Activated T-cell treated with anti-CD3 and anti-CD28 coated beads, Interleukin-2, amount 50 U/mL, for 24 hours (primary cell): ENCODE results near the gene GPC1.

ENCODE experiments used
- DNase-seq: peaks from one replicate; pipeline ENCODE4 v3.0.0-alpha.2; 2020
- H3K27ac Mint-ChIP-seq: 2 replicates; pipeline ENCODE4 v1.8.0; 2020; ENCODE audit warnings: mild to moderate bottlenecking, mixed read lengths
- H3K27me3 Mint-ChIP-seq: 2 replicates; pipeline ENCODE4 v1.8.0; 2020; ENCODE audit warnings: mixed read lengths
- H3K36me3 Mint-ChIP-seq: 2 replicates; pipeline ENCODE4 v1.8.0; 2020; ENCODE audit warnings: low read depth, mixed read lengths
- H3K4me1 Mint-ChIP-seq: 2 replicates; pipeline ENCODE4 v1.8.0; 2020; ENCODE audit warnings: low read depth, mixed read lengths
- H3K4me3 Mint-ChIP-seq: 2 replicates; pipeline ENCODE4 v1.8.0; 2020; ENCODE audit warnings: mild to moderate bottlenecking, moderate library complexity, mixed read lengths
- H3K9me3 Mint-ChIP-seq: 2 replicates; pipeline ENCODE4 v1.8.0; 2020; ENCODE audit warnings: mixed read lengths

Gene GPC1

DNA sequence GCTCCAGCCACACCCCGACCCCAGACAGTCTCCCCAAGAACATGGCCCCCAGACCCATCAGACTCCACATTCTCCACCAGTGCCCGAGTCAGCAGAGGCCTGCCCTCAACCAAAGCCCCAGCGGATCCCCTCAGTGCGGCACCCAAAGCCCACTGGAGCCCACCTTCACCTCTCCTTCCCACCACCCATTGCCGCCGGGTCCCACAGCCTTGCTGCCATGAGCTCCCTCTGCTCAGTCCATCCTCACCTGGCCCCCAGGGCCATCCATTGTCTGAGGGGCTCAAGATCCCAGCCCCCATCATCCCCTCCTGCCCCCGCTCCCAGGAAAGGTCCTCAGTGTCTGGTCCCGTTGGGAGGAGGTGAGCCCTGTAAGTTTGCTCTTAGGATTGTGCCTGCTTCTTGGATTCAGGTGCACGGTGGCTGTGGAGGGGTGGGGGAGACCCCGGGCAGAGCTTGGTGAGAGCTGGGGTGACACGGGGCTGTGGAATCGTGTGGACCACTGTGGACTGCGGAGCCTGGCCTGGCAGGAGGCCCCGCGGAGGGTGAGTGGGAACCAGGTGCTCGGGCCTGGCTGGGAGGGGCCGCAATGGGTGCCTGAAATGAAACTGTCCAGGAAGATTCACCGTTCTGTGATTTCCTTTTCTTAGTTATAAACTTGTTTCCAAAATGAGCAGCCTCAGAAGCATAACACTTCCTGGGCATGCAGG lies 32.7 kb upstream of the GPC1 start:
- Mint-ChIP-seq H3K27ac (peak overlapping the region; percentile 84), H3K4me3 (no peak overlapping the region), H3K9me3 (no peaks in the 10 kb centered on the region), H3K27me3 (peaks cover 2% of the 10 kb centered on the region), H3K4me1 (peaks cover 18% of the 10 kb centered on the region), H3K36me3 (no peaks in the 10 kb centered on the region)
- DNase-seq = peak; percentile 29

DNA sequence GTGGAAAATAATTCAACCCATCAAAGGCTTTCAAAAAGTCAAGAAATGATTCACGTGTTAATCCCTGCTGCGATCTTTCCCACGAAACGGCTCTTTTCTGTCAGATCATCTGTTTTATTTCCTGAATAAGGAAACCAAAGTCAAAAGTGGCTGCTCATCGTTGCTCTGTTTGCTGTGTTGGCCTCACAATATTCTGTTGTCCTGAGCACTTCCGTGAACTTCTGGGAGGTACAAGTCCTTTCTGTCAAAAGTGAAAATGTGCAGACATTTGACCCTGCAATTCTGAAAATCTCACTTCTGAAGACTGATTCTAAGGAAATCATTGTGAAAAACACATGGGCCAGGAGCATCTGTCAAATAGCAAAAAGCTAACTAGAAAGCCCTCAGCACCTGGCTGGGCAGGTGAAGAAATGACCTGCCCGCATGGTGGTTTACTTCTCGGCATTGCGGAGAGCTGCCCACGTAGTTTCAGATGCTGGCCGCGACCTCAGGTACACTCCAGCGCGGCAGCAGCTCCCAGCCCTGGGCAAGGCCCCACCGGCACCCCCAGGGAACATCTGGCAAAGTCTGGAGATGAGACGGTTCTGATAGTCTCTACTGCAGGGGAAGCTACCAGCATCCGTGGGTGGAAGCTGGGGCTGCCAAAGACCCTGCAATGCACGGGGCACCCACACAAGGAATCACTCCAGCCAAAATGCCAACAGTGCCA lies 31.9 kb upstream of the GPC1 start:
- H3K27ac Mint-ChIP-seq = peak overlapping the region; percentile 84
- H3K36me3 Mint-ChIP-seq = no peaks in the 10 kb centered on the region
- peak; percentile 29 for DNase-seq
- peaks cover 18% of the 10 kb centered on the region for H3K4me1 Mint-ChIP-seq
- H3K9me3 Mint-ChIP-seq = no peaks in the 10 kb centered on the region
- H3K4me3 Mint-ChIP-seq = no peak overlapping the region
- peaks cover 2% of the 10 kb centered on the region for H3K27me3 Mint-ChIP-seq

DNA sequence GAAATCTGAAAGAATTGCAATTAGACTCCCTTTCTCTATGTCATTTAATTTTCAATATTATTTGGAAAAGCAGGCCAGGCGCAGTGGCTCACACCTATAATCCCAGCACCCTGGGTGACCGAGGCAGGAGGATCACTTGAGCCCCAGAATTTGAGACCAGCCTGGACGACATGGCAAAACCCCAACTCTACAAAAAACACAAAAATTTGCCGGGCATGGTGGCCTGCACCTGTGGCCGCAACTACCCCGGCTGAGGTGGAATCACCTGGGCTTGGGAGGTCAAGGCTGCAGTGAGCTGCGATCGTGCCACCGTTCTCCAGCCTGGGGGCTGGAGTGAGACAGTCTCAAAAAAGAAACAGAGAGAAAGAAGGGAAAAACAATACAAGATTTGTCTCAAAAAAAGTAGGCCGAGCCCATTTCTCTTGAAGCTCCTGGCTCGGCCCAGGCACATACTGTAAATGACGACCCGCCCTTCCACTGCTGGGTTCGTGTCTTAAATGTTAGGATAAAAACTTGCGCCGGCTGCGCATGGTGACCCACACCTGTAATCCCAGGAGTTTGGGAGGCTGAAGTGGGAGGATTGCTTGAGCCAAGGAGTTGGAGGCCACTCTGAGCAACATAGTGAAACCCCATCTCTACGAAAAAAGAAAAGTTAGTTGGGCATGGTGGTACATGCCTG lies 31.1 kb upstream of the GPC1 start:
- Mint-ChIP-seq H3K4me1 (peaks cover 18% of the 10 kb centered on the region), H3K4me3 (no peak overlapping the region), H3K9me3 (no peaks in the 10 kb centered on the region), H3K36me3 (no peaks in the 10 kb centered on the region), H3K27ac (no peak overlapping the region), H3K27me3 (peaks cover 2% of the 10 kb centered on the region)
- no peak for DNase-seq

DNA sequence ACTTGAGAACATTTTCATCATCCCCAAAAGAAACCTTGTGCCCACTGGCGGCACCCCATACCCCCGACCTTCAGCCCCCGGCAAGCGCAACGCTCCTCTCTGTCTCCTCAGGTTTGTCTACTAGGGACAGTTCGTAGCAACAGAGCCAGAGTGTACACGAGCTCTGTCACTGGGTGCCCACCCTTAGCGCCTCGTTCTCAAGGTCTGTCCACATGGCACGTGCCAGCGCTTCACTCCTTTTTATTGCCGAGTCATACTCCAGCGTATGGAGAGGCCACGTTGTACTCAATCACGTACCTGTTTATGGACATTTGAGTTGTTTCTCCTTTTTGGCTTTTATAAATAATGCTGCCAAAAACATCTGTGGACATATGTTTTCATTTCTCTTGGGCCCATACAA lies 30.3 kb upstream of the GPC1 start:
- Mint-ChIP-seq H3K4me3 (no peak overlapping the region), H3K4me1 (peaks cover 18% of the 10 kb centered on the region), H3K27ac (no peak overlapping the region), H3K9me3 (no peaks in the 10 kb centered on the region), H3K27me3 (peaks cover 2% of the 10 kb centered on the region), H3K36me3 (no peaks in the 10 kb centered on the region)
- DNase-seq = no peak

DNA sequence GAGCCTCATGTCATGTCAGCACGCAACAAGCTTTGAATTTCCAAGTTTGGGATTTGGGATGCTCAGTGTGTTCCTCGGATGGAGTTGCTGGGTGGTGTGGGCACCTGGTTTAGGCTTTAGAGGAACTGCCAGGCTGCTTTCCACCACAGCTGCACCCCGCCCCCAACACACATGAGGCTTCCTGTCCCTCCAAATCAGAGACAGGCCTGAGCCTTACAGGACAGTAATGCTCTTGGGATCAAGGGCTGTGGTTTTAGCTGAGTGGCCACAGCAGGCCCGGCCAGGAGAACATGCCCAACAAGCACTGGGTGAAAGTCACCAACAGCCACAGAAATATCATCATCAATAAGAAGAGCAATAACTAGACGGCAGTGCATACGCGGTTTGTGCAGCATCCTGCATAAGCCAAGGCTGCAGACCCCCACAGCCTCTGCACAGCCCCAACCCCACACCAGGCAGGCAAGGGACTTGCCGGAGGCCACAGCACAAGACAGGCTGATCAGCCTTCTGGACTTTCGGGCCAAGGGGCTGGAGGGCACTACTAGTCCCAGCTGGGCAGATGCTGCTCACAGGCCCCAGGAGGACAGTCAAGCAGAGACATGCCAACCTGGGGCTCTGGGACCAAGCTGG lies 29.7 kb upstream of the GPC1 start:
- no peaks in the 10 kb centered on the region for H3K36me3 Mint-ChIP-seq
- no peak overlapping the region for H3K27ac Mint-ChIP-seq
- no peaks in the 10 kb centered on the region for H3K27me3 Mint-ChIP-seq
- peaks cover 18% of the 10 kb centered on the region for H3K4me1 Mint-ChIP-seq
- no peaks in the 10 kb centered on the region for H3K9me3 Mint-ChIP-seq
- peak; percentile 19 for DNase-seq
- H3K4me3 Mint-ChIP-seq = no peak overlapping the region

DNA sequence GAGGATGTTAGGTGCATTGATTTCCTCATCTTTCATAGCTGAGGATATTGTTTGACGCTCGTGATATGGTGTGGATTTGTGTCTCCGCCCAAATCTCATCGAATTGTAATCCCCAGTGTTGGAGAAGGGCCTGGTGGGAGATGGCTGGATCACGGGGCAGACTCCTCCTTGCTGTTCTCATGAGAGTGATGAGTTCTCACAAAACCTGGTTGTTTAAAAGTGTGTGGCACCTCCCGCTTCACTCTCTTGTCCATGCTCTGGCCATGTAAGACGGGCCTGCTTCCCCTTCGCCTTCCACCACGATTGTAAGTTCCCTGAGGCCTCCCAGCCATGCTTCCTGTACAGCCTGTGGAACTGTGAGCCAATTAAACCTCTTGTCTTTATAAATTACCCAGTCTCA lies 28.4 kb upstream of the GPC1 start:
- H3K27ac Mint-ChIP-seq = no peak overlapping the region
- no peaks in the 10 kb centered on the region for H3K9me3 Mint-ChIP-seq
- H3K36me3 Mint-ChIP-seq = no peaks in the 10 kb centered on the region
- H3K4me1 Mint-ChIP-seq = peaks cover 18% of the 10 kb centered on the region
- H3K4me3 Mint-ChIP-seq = no peak overlapping the region
- H3K27me3 Mint-ChIP-seq = no peaks in the 10 kb centered on the region
- DNase-seq = peak; percentile 9

DNA sequence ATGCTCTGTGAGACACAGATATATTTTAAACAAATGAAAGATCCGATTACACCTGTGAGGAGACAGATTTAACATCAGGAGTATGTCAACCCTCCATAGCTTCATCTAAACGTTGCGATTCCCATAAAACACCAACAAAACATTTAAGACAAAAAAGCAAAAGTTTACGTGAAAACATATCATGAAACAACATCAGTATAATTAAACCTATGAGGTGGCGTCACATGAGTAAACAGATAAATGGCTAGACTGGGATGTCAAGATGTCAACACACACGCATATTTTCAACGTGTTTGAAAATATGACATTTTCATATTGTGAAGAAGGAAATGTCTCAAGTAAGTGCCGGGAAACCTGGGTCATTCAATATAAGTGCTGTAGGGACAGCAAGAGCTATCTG lies 25.5 kb upstream of the GPC1 start:
- Mint-ChIP-seq H3K27ac (no peak overlapping the region), H3K9me3 (no peaks in the 10 kb centered on the region), H3K4me3 (no peak overlapping the region), H3K27me3 (no peaks in the 10 kb centered on the region), H3K36me3 (no peaks in the 10 kb centered on the region), H3K4me1 (no peaks in the 10 kb centered on the region)
- no peak for DNase-seq

DNA sequence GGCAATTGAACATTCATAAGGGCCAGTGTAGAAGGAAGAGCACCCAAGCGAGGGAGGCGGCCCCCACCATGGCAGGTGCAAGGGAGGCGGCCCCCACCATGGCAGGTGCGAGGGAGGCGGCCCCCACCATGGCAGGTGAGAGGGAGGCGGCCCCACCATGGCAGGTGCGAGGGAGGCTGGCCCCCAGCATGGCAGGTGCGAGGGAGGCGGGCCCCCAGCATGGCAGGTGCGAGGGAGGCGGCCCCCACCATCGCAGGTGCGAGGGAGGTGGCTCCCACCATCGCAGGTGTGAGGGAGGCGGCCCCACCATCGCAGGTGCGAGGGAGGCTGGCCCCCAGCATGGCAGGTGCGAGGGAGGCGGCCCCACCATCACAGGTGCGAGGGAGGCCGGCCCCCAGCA lies 24.7 kb upstream of the GPC1 start:
- H3K27ac Mint-ChIP-seq = no peak overlapping the region
- H3K4me1 Mint-ChIP-seq = no peaks in the 10 kb centered on the region
- H3K9me3 Mint-ChIP-seq = no peaks in the 10 kb centered on the region
- DNase-seq = no peak
- no peaks in the 10 kb centered on the region for H3K27me3 Mint-ChIP-seq
- no peak overlapping the region for H3K4me3 Mint-ChIP-seq
- H3K36me3 Mint-ChIP-seq = no peaks in the 10 kb centered on the region

DNA sequence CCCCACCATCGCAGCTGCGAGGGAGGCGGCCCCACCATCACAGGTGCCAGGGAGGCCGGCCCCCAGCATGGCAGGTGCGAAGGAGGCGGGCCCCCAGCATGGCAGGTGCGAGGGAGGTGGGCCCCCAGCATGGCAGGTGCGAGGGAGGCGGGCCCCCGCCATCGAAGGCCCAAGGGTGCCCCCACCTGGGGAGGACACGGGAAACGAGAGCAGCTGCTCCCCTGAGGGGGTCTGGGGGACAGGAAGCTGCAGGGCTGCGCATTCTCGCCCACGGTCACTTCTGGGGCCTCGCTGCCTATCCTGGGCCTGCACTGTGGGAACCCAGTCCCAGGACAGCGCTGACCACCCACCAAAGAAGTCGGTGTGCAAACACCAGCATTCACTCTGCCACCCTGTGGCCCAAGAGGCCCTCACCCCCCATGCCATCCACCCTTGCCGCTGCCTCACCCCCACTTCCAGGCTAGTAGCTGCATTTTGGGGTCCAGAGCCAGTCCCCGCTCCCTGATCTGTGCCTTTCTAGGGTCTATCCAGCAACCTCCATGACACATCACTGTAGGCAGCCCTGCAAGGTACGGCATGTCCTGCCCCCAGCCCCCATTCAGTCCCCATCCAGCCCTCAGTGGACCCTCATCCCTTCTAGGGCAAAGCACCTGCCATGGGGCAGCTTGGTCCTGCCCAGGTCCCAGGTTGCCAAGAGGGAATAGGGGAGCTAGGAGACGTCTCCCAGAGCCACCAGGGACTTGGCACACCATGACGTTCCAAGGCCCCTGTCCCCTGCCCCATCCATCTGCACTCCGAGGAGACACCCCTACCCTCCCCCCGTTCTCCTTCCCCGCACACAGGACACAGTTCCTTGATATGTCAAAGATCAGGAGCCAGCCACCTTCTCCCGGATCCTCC lies 24.0 kb upstream of the GPC1 start:
- Mint-ChIP-seq H3K27ac (no peak overlapping the region), H3K4me3 (no peak overlapping the region), H3K9me3 (no peaks in the 10 kb centered on the region), H3K4me1 (no peaks in the 10 kb centered on the region), H3K27me3 (no peaks in the 10 kb centered on the region), H3K36me3 (no peaks in the 10 kb centered on the region)
- DNase-seq = peak; percentile 23

DNA sequence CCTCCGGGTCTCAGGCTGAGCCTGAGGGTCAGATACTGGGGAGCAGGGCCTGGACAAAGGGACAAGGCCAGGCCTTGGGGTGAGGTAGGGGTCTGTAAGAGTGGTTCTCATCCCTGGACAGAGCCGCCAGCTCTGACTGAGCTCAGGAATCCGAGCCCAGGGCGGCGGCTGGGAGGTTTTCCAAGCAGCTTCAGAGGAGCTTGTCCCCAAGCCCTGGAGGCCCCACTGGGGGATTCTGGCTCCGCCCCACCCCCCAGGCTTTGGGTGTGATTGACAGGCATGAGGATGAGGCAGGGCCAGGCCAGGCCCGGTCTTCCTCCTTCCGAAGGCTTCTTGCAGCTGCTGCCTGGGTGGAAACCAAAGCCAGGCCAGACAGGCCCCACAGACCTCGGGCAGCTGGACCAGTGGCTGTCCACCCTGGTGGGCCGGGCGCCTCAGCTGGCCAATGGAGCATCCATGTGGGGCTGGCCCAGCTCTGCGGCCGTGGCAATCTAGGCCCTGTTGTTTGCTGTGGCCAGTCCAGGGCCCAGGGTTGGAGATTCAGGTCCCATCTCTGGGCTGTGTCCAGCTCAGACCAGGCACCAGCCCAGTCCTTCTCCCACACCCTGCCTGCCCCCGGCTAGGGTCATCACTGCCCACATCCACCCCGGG lies 23.1 kb upstream of the GPC1 start:
- H3K9me3 Mint-ChIP-seq = no peaks in the 10 kb centered on the region
- peak; percentile 11 for DNase-seq
- H3K36me3 Mint-ChIP-seq = no peaks in the 10 kb centered on the region
- H3K27ac Mint-ChIP-seq = no peak overlapping the region
- no peaks in the 10 kb centered on the region for H3K4me1 Mint-ChIP-seq
- H3K27me3 Mint-ChIP-seq = no peaks in the 10 kb centered on the region
- H3K4me3 Mint-ChIP-seq = no peak overlapping the region

DNA sequence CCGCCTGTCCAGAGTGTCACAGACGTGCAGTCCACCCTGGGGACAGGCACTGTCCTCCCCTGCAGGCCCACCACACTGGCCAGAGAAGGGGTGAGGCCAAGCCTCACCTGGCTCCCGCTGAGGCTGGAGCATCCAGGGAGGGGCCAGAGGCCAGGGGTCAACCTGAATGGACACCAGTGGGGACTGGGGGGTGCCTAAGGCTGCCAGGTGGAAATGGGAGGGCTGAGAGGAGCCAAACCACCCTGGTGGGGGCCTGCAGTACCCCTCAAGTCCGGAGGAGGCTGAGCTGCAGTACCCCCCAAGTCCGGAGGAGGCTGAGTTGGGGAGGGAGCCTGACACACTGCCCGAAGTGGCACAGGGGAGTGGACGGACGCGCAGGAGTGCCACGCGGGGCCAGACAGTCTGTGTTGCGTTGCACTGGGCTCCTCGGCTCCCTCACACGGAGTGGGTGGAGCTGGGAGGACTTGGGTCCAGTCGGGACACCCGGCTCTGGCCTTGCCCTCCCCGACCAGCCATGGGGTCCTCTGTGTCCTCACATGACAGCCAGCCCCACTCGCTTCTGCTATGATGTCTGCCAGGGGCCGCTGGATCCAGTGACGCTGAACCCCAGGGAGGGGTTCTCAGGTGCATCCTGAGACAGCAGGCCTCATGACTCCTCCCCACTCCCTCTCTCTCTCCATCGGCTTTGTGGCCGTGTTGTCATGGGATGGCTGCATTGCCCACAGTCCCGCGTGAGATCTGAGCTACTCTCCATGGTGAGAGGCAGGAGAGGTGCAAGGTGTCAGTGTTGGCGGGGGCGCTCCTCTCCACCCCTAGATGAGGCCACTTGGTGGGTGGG lies 22.3 kb upstream of the GPC1 start:
- Mint-ChIP-seq H3K9me3 (no peaks in the 10 kb centered on the region), H3K4me1 (no peaks in the 10 kb centered on the region), H3K4me3 (no peak overlapping the region), H3K36me3 (no peaks in the 10 kb centered on the region), H3K27me3 (no peaks in the 10 kb centered on the region), H3K27ac (no peak overlapping the region)
- peak; percentile 21 for DNase-seq

DNA sequence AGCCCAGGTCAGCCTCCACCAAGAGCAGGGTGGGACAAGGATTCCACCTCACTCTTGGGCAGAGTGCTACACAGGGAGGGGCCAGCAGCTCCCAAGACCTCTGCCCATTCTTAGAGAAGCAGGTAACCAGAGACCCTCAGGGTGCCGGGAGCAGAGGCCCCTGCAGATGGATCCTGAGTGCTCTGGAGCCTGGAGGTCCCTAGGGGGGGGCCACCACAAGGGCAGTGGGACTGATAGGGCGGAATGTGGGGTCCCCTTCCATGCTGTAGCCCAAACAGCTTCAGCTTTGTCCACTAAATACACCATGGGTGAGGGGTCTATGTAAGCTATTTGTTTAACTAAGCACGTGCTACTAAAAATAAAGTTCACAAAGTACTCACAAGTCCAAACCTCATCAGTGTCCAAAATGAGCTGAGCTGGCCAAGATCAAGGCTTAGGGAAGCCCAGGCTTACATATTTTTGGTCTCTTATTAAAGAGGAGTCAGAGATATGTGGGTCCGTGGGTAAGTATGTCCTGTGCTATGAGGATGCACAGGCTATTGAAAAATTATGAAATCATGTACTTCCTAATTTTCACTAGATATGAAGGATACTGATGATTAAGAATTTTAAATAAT lies 21.5 kb upstream of the GPC1 start:
- H3K36me3 Mint-ChIP-seq = no peaks in the 10 kb centered on the region
- no peak for DNase-seq
- H3K9me3 Mint-ChIP-seq = peaks cover 6% of the 10 kb centered on the region
- no peaks in the 10 kb centered on the region for H3K4me1 Mint-ChIP-seq
- no peaks in the 10 kb centered on the region for H3K27me3 Mint-ChIP-seq
- no peak overlapping the region for H3K4me3 Mint-ChIP-seq
- H3K27ac Mint-ChIP-seq = no peak overlapping the region

DNA sequence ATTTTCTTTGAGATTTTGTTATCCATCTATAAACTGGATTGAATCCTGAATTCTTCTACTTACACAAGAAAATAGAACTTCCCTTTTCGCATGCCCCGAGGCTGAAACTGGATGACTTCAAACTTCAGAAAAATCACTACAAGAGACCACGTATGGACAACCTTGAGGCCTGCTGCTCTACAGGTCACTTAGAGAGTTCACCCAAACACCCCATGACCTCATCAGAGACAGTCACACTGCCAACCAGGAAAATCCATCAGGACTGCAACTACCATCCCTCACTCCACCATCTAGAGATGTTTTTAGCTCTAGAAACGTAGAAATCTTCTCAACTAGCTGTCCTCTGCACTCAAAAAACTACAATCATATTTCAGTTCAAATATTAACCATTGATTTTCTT lies 18.6 kb upstream of the GPC1 start:
- Mint-ChIP-seq H3K27me3 (no peaks in the 10 kb centered on the region), H3K9me3 (peaks cover 10% of the 10 kb centered on the region), H3K4me3 (no peak overlapping the region), H3K4me1 (no peaks in the 10 kb centered on the region), H3K27ac (no peak overlapping the region), H3K36me3 (no peaks in the 10 kb centered on the region)
- DNase-seq = no peak
